OCI-LY3 (cell line): Measurements from ENCODE around the gene RBBP8NL.

Experiments
- H2AFZ ChIP-seq: fragments of 200-600, 300-600 bp; shearing (Covaris generic); 2 replicates; pipeline ENCODE4 v1.6.0; 2014; ENCODE audit warnings: antibody characterized with exemption, low read depth, low read length
- H3K27ac ChIP-seq: fragments of 200-600, 300-600 bp; sonication (generic); 2 replicates; pipeline ENCODE4 v1.5.1; 2014; ENCODE audit warnings: mild to moderate bottlenecking, low read length, moderate library complexity, mixed read lengths
- H3K27me3 ChIP-seq: fragments of 200-600, 300-600 bp; sonication (generic); 2 replicates; pipeline ENCODE4 v1.6.1; 2014; ENCODE audit warnings: low read depth, low read length, mixed read lengths
- H3K36me3 ChIP-seq: fragments of 200-600, 300-600 bp; sonication (generic); replicated peaks from 2 replicates; pipeline ENCODE3; 2014; ENCODE audit warnings: low read depth, low read length, mixed read lengths
- H3K4me1 ChIP-seq: fragments of 300-600, 200-600 bp; sonication (generic); 2 replicates; pipeline ENCODE4 v1.6.1; 2014; ENCODE audit warnings: low read length, mixed read lengths
- H3K4me2 ChIP-seq: fragments of 200-600, 300-600 bp; sonication (generic); 2 replicates; pipeline ENCODE4 v1.6.1; 2014; ENCODE audit warnings: low read length, mixed read lengths
- H3K4me3 ChIP-seq: fragments of 300-600, 200-600 bp; sonication (generic); 2 replicates; pipeline ENCODE4 v1.5.1; 2014; ENCODE audit warnings: antibody characterized with exemption, mild to moderate bottlenecking, low read length, moderate library complexity
- H3K79me2 ChIP-seq: fragments of 300-600, 200-600 bp; shearing (Covaris generic); 2 replicates; pipeline ENCODE4 v1.6.1; 2014; ENCODE audit warnings: mild to moderate bottlenecking, low read length, mixed read lengths
- H3K9ac ChIP-seq: fragments of 300-600, 200-600 bp; shearing (Covaris generic); 2 replicates; pipeline ENCODE4 v1.6.0; 2014; ENCODE audit warnings: mild to moderate bottlenecking, low read length, moderate library complexity
- H3K9me3 ChIP-seq: fragments of 200-600, 300-600 bp; shearing (Covaris generic); 2 replicates; pipeline ENCODE4 v1.6.1; 2014; ENCODE audit warnings: low read length, mixed read lengths; ENCODE audit not compliant: insufficient read depth
- H4K20me1 ChIP-seq: fragments of 200-600, 300-600 bp; sonication (generic); 2 replicates; pipeline ENCODE4 v1.6.1; 2016; ENCODE audit warnings: low read length, mixed read lengths; ENCODE audit not compliant: insufficient read depth
- CTCF ChIP-seq: fragments of 200-600, 300-600 bp; sonication (generic); IDR thresholded peaks from 2 replicates; pipeline ENCODE4 v1.5.1; 2014; ENCODE audit warnings: antibody characterized with exemption, low read length, low read depth
- EZH2phosphoT487 ChIP-seq: fragments of 200-600 bp; shearing (Covaris generic); IDR thresholded peaks from 2 replicates; pipeline ENCODE4 v1.6.1; 2018; ENCODE audit warnings: antibody characterized with exemption, mixed run types, low read depth

The RBBP8NL gene

GRCh38 chr20:62470459-62470858 is 43.1 kb upstream of the RBBP8NL start:
- TF ChIP-seq CTCF (no peak), EZH2phosphoT487 (no peak)

GRCh38 chr20:62470001-62470400 is 42.7 kb upstream of the RBBP8NL start:
- no peaks in the 10 kb centered on the region for H3K79me2 ChIP-seq
- no peak overlapping the region for H2AFZ ChIP-seq
- no peak overlapping the region for H3K4me3 ChIP-seq
- TF ChIP-seq CTCF (no peak), EZH2phosphoT487 (no peak)
- H3K27ac ChIP-seq = no peak overlapping the region
- H3K36me3 ChIP-seq = no peaks in the 10 kb centered on the region
- peaks cover 16% of the 10 kb centered on the region for H3K27me3 ChIP-seq
- H4K20me1 ChIP-seq = no peaks in the 10 kb centered on the region
- no peaks in the 10 kb centered on the region for H3K4me1 ChIP-seq
- H3K9ac ChIP-seq = no peak overlapping the region
- no peak overlapping the region for H3K4me2 ChIP-seq
- no peaks in the 10 kb centered on the region for H3K9me3 ChIP-seq

More at GRCh38 chr20:62470459-62470858, 43.1 kb upstream of the RBBP8NL start:
- Histone ChIP-seq H3K27ac (no peak overlapping the region), H3K27me3 (peaks cover 16% of the 10 kb centered on the region), H3K79me2 (no peaks in the 10 kb centered on the region), H4K20me1 (no peaks in the 10 kb centered on the region), H3K4me3 (no peak overlapping the region), H3K4me1 (no peaks in the 10 kb centered on the region), H3K4me2 (no peak overlapping the region), H3K9me3 (no peaks in the 10 kb centered on the region), H3K9ac (no peak overlapping the region), H3K36me3 (no peaks in the 10 kb centered on the region), H2AFZ (no peak overlapping the region)

GRCh38 chr20:62469352-62469751 is 42.0 kb upstream of the RBBP8NL start:
- TF ChIP-seq CTCF (no peak), EZH2phosphoT487 (no peak)
- Histone ChIP-seq H3K27me3 (peaks cover 16% of the 10 kb centered on the region), H3K4me1 (no peaks in the 10 kb centered on the region), H4K20me1 (no peaks in the 10 kb centered on the region), H2AFZ (no peak overlapping the region), H3K27ac (no peak overlapping the region), H3K4me3 (no peak overlapping the region), H3K36me3 (no peaks in the 10 kb centered on the region), H3K79me2 (no peaks in the 10 kb centered on the region), H3K9ac (no peak overlapping the region), H3K4me2 (no peak overlapping the region), H3K9me3 (no peaks in the 10 kb centered on the region)

GRCh38 chr20:62466806-62467537 is 39.6 kb upstream of the RBBP8NL start:
- TF ChIP-seq EZH2phosphoT487 = no peak
- TF ChIP-seq CTCF = no peak
- Histone ChIP-seq H3K27me3 (peaks cover 16% of the 10 kb centered on the region), H4K20me1 (no peaks in the 10 kb centered on the region), H3K4me3 (no peak overlapping the region), H3K4me2 (no peak overlapping the region), H3K4me1 (no peaks in the 10 kb centered on the region), H3K27ac (no peak overlapping the region), H3K9ac (no peak overlapping the region), H2AFZ (no peak overlapping the region), H3K79me2 (no peaks in the 10 kb centered on the region), H3K9me3 (no peaks in the 10 kb centered on the region), H3K36me3 (no peaks in the 10 kb centered on the region)
